ENCODE data around the gene OPHN1. TPM values are rescaled to one million over a fixed set of nuclear protein-coding genes. Genes with fewer than 3 reads are reported as not detected.

The OPHN1 gene
- total and polyA plus RNA-seq, 2 of the 13 experiments (the other 11 are each of a cell fraction or from before 2014, with no cell fraction given): 1.6 to 1.7 TPM

- Histone ChIP-seq H3K9me3 (ENCODE audit: low read length) (no peaks in the 10 kb centered on the region), H3K79me2 (ENCODE audit: insufficient read depth, low read length) (no peaks in the 10 kb centered on the region), H3K4me3 (replicated peaks in 1 of 3; ENCODE audit: insufficient read depth in 1 of 3, low read depth in 2 of 3, low read length in 3 of 3) (no peak overlapping the region), H2AFZ (ENCODE audit: low read length) (no peak overlapping the region), H3K9ac (ENCODE audit: insufficient read depth, low read depth, low read length) (no peak overlapping the region), H3K27me3 (ENCODE audit: control insufficient read depth in 1 of 2, insufficient read depth in 2 of 2, low read length in 2 of 2) (no peaks in the 10 kb centered on the region), H3K36me3 (replicated peaks in 1 of 2; ENCODE audit: control insufficient read depth in 1 of 2, insufficient read depth in 2 of 2, low read length in 2 of 2) (no peaks in the 10 kb centered on the region), H3K4me2 (ENCODE audit: low read depth, low read length) (no peak overlapping the region), H3K27ac (ENCODE audit: extremely low read length, insufficient read depth, low read length) (no peak overlapping the region), H3K4me1 (ENCODE audit: insufficient read depth, low read length) (no peaks in the 10 kb centered on the region), H4K20me1 (ENCODE audit: insufficient read depth, low read length) (no peaks in the 10 kb centered on the region)
- CTCF ChIA-PET (ENCODE audit: low intra/inter-chr PET ratio, low total read pairs): no interaction called here
- POLR2A ChIA-PET: no interaction called here
- WGBS (ENCODE audit: low lambda C conversion rate): 65% methylated on average over 2 of the region's 2 CpGs
- intact Hi-C loops (cut with micrococcal nuclease; ENCODE audit: unreplicated experiment): no loop called here
- BruUV-seq (replicated peaks): no TSS peak
- in situ Hi-C loops (cut with HindIII; ENCODE audit: extremely low pct_ligation_motif_present, low pct_unique_long_range_greater_than_20kb): loop anchor here (10.0 kb wide), 1 partner anchor 304 kb away; the partner anchor contains the start of gene YIPF6
- no peak for TF ChIP-seq ZNF260 (CRISPR knock-in tag; IDR thresholded peaks at IDR 0.05; ENCODE audit: borderline replicate concordance, low read depth)
- no peak for FAIRE-seq
- no peak for ATAC-seq
- no peak for DNase-seq (ENCODE audit: low spot score)
Measured at GRCh38 chrX:68190799-68191198, 242.5 kb downstream of the OPHN1 start.

- CTCF ChIA-PET (ENCODE audit: low intra/inter-chr PET ratio, low total read pairs): no interaction called here
- H3K27ac ChIP-seq (ENCODE audit: extremely low read length, insufficient read depth, low read length): no peak overlapping the region
Measured at GRCh38 chrX:68186552-68187262, 246.6 kb downstream of the OPHN1 start.

More at GRCh38 chrX:68186552-68187262, 246.6 kb downstream of the OPHN1 start:
- Histone ChIP-seq H3K9me3 (ENCODE audit: low read length) (no peaks in the 10 kb centered on the region), H3K4me2 (ENCODE audit: low read depth, low read length) (no peak overlapping the region), H3K36me3 (replicated peaks in 1 of 2; ENCODE audit: control insufficient read depth in 1 of 2, insufficient read depth in 2 of 2, low read length in 2 of 2) (no peaks in the 10 kb centered on the region), H3K9ac (ENCODE audit: insufficient read depth, low read depth, low read length) (no peak overlapping the region), H3K4me3 (replicated peaks in 1 of 3; ENCODE audit: insufficient read depth in 1 of 3, low read depth in 2 of 3, low read length in 3 of 3) (no peak overlapping the region), H2AFZ (ENCODE audit: low read length) (no peak overlapping the region), H3K27me3 (ENCODE audit: control insufficient read depth in 1 of 2, insufficient read depth in 2 of 2, low read length in 2 of 2) (no peaks in the 10 kb centered on the region), H4K20me1 (ENCODE audit: insufficient read depth, low read length) (no peaks in the 10 kb centered on the region), H3K79me2 (ENCODE audit: insufficient read depth, low read length) (no peaks in the 10 kb centered on the region), H3K4me1 (ENCODE audit: insufficient read depth, low read length) (no peaks in the 10 kb centered on the region)
- in situ Hi-C loops (cut with HindIII; ENCODE audit: extremely low pct_ligation_motif_present, low pct_unique_long_range_greater_than_20kb) (no loop called here), intact Hi-C loops (cut with micrococcal nuclease; ENCODE audit: unreplicated experiment) (loop anchor here (10.0 kb wide), 1 partner anchor 618 kb away; no protein-coding TSS in a partner anchor)
- 48% methylated on average over 2 of the region's 2 CpGs for WGBS (ENCODE audit: low lambda C conversion rate)
- no TSS peak for BruUV-seq (replicated peaks)
- FAIRE-seq: no peak
- TF ChIP-seq RFX5 (IDR thresholded peaks at IDR 0.05; ENCODE audit: low read depth, low read length) (no peak), MAZ (IDR thresholded peaks at IDR 0.05; ENCODE audit: borderline replicate concordance, low read depth, low read length) (no peak), MAZ (CRISPR knock-in tag; IDR thresholded peaks at IDR 0.05; ENCODE audit: low read depth) (no peak), BRF2 (CRISPR knock-in tag; IDR thresholded peaks at IDR 0.05) (no peak), ZKSCAN8 (CRISPR knock-in tag; IDR thresholded peaks at IDR 0.05; ENCODE audit: borderline replicate concordance) (no peak), ADNP (CRISPR knock-in tag; IDR thresholded peaks at IDR 0.05) (no peak), ZNF792 (CRISPR knock-in tag; IDR thresholded peaks at IDR 0.05) (no peak)
- TF ChIP-seq, protein P1, sequence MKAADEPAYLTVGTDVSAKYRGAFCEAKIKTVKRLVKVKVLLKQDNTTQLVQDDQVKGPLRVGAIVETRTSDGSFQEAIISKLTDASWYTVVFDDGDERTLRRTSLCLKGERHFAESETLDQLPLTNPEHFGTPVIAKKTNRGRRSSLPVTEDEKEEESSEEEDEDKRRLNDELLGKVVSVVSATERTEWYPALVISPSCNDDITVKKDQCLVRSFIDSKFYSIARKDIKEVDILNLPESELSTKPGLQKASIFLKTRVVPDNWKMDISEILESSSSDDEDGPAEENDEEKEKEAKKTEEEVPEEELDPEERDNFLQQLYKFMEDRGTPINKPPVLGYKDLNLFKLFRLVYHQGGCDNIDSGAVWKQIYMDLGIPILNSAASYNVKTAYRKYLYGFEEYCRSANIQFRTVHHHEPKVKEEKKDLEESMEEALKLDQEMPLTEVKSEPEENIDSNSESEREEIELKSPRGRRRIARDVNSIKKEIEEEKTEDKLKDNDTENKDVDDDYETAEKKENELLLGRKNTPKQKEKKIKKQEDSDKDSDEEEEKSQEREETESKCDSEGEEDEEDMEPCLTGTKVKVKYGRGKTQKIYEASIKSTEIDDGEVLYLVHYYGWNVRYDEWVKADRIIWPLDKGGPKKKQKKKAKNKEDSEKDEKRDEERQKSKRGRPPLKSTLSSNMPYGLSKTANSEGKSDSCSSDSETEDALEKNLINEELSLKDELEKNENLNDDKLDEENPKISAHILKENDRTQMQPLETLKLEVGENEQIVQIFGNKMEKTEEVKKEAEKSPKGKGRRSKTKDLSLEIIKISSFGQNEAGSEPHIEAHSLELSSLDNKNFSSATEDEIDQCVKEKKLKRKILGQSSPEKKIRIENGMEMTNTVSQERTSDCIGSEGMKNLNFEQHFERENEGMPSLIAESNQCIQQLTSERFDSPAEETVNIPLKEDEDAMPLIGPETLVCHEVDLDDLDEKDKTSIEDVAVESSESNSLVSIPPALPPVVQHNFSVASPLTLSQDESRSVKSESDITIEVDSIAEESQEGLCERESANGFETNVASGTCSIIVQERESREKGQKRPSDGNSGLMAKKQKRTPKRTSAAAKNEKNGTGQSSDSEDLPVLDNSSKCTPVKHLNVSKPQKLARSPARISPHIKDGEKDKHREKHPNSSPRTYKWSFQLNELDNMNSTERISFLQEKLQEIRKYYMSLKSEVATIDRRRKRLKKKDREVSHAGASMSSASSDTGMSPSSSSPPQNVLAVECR (CRISPR knock-in tag; IDR thresholded peaks at IDR 0.05; ENCODE audit: borderline replicate concordance): no peak
- TF ChIP-seq, protein P2, sequence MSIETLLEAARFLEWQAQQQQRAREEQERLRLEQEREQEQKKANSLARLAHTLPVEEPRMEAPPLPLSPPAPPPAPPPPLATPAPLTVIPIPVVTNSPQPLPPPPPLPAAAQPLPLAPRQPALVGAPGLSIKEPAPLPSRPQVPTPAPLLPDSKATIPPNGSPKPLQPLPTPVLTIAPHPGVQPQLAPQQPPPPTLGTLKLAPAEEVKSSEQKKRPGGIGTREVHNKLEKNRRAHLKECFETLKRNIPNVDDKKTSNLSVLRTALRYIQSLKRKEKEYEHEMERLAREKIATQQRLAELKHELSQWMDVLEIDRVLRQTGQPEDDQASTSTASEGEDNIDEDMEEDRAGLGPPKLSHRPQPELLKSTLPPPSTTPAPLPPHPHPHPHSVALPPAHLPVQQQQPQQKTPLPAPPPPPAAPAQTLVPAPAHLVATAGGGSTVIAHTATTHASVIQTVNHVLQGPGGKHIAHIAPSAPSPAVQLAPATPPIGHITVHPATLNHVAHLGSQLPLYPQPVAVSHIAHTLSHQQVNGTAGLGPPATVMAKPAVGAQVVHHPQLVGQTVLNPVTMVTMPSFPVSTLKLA (IDR thresholded peaks at IDR 0.05): no peak
- POLR2A ChIA-PET: no interaction called here
- no peak for DNase-seq (ENCODE audit: low spot score)
- no peak for ATAC-seq

All from HepG2 (cell line).